A673 (cell line): ENCODE measurements around the gene CERS6. TPM values are rescaled to one million over a fixed set of nuclear protein-coding genes. Genes with fewer than 3 reads are reported as not detected.

Experiments used
- BruUV-seq: library from RNA; stranded (reverse); fragments of 400-500 nt; replicated peaks from 2 replicates; lab custom pipeline; 2021; lab: Mats Ljungman, UMichigan
- CTCF ChIA-PET: fragments of 300-600 bp; sonication (Branson Sonifier 250); formaldehyde crosslinking; loops from one replicate; lab custom pipeline; 2022; ENCODE audit warnings: antibody characterized with exemption; lab: Charles Lee
- POLR2A ChIA-PET: fragments of 300-600 bp; sonication (Branson Sonifier 250); formaldehyde crosslinking; loops from one replicate; lab custom pipeline; 2022; ENCODE audit warnings: antibody characterized with exemption; ENCODE audit not compliant: low non-redundant PET; lab: Charles Lee
- DNase-seq: peaks from one replicate; pipeline ENCODE4 v3.0.0-alpha.2; 2015; ENCODE audit warnings: low spot score
- H3K27ac ChIP-seq: fragments of 200-600 bp; sonication (generic); 2 replicates; pipeline ENCODE4 v1.5.1; 2016; ENCODE audit warnings: mixed run types, low read depth, mild to moderate bottlenecking, mixed read lengths, antibody characterized with exemption, low read length; ENCODE audit not compliant: poor library complexity, severe bottlenecking
- H3K27me3 ChIP-seq: fragments of 200-600 bp; sonication (generic); replicated peaks from 2 replicates; pipeline ENCODE4 v1.6.1; 2017; ENCODE audit warnings: mixed run types, low read depth, mild to moderate bottlenecking, mixed read lengths, antibody characterized with exemption, low read length; ENCODE audit not compliant: insufficient read depth, poor library complexity
- H3K36me3 ChIP-seq: fragments of 200-600 bp; sonication (generic); 2 replicates; pipeline ENCODE4 v1.6.1; 2016; ENCODE audit warnings: mixed run types, mild to moderate bottlenecking, mixed read lengths, antibody characterized with exemption, low read length; ENCODE audit not compliant: insufficient read depth, poor library complexity, severe bottlenecking
- H3K4me1 ChIP-seq: fragments of 200-600 bp; sonication (generic); 2 replicates; pipeline ENCODE4 v1.6.1; 2017; ENCODE audit warnings: mixed run types, mild to moderate bottlenecking, mixed read lengths, antibody characterized with exemption, low read length; ENCODE audit not compliant: insufficient read depth, poor library complexity, severe bottlenecking
- H3K4me3 ChIP-seq: fragments of 200-600 bp; sonication (generic); 2 replicates; pipeline ENCODE4 v1.5.1; 2016; ENCODE audit warnings: low read depth, mixed run types, mild to moderate bottlenecking, mixed read lengths, low read length; ENCODE audit not compliant: poor library complexity, severe bottlenecking
- H3K9me3 ChIP-seq: fragments of 200-600 bp; sonication (generic); 2 replicates; pipeline ENCODE4 v1.6.1; 2016; ENCODE audit warnings: mixed run types, low read depth, mild to moderate bottlenecking, mixed read lengths, antibody characterized with exemption, low read length; ENCODE audit not compliant: poor library complexity, severe bottlenecking
- CTCF ChIP-seq: fragments of 300-800, 200-600 bp; sonication (generic); conservative IDR thresholded peaks from 2 replicates; pipeline ENCODE4 v1.5.1; 2017; ENCODE audit warnings: low read depth, mild to moderate bottlenecking, antibody characterized with exemption, low read length, moderate library complexity, mixed read lengths
- EZH2 ChIP-seq: fragments of 200-600 bp; sonication (generic); IDR thresholded peaks from 2 replicates; pipeline ENCODE4 v1.6.1; 2017; ENCODE audit warnings: borderline replicate concordance, low read depth, mild to moderate bottlenecking, mixed read lengths, antibody characterized with exemption, low read length; ENCODE audit not compliant: poor library complexity, severe bottlenecking
- intact Hi-C: fragments of 100-400 bp; cut with micrococcal nuclease; formaldehyde crosslinking; loops from one replicate; pipeline ENCODE4 v1.10.0; 2022; ENCODE audit not compliant: unreplicated experiment
- total RNA-seq: library from RNA; stranded (reverse); gene quantifications from 2 replicates; pipeline ENCODE4 v1.2.3, GENCODE V29; 2021

The CERS6 gene
- total RNA-seq, 1 experiment from 2014 or later = 12.4 TPM

- H3K9me3 ChIP-seq = no peaks in the 10 kb centered on the region
- CTCF ChIA-PET = no interaction called here
- POLR2A ChIA-PET = no interaction called here
- no peaks in the 10 kb centered on the region for H3K4me1 ChIP-seq
- H3K4me3 ChIP-seq = no peak overlapping the region
- H3K27ac ChIP-seq = no peak overlapping the region
- H3K27me3 ChIP-seq = no peaks in the 10 kb centered on the region
- BruUV-seq = no TSS peak
- H3K36me3 ChIP-seq = no peaks in the 10 kb centered on the region
- intact Hi-C loops = no loop called here
- TF ChIP-seq EZH2 = no peak
- no peak for TF ChIP-seq CTCF
- no peak for DNase-seq
Observed at GRCh38 chr2:168738062-168738461, 282.0 kb downstream of the CERS6 start.

GRCh38 chr2:168740360-168740759, 284.3 kb downstream of the CERS6 start:
- no peaks in the 10 kb centered on the region for H3K27me3 ChIP-seq
- no peak overlapping the region for H3K27ac ChIP-seq
- no peak for TF ChIP-seq EZH2
- ChIA-PET CTCF (no interaction called here), POLR2A (interaction anchor here (0.7 kb wide), 1 partner anchor 186 kb away, joined by 4 read pairs; no protein-coding TSS in a partner anchor)
- H3K9me3 ChIP-seq = no peaks in the 10 kb centered on the region
- no peaks in the 10 kb centered on the region for H3K36me3 ChIP-seq
- DNase-seq = no peak
- H3K4me1 ChIP-seq = no peaks in the 10 kb centered on the region
- no peak overlapping the region for H3K4me3 ChIP-seq
- no TSS peak for BruUV-seq
- intact Hi-C loops = no loop called here

- no TSS peak for BruUV-seq
- DNase-seq = no peak
- Histone ChIP-seq H3K4me1 (no peaks in the 10 kb centered on the region), H3K36me3 (no peaks in the 10 kb centered on the region), H3K9me3 (no peaks in the 10 kb centered on the region), H3K27ac (no peak overlapping the region), H3K27me3 (no peaks in the 10 kb centered on the region), H3K4me3 (no peak overlapping the region)
- TF ChIP-seq EZH2 = no peak
- TF ChIP-seq CTCF = no peak
- CTCF ChIA-PET = no interaction called here
- intact Hi-C loops = no loop called here
- POLR2A ChIA-PET = no interaction called here
Observed at GRCh38 chr2:168740788-168741187, 284.7 kb downstream of the CERS6 start.

- Histone ChIP-seq H3K27me3 (no peaks in the 10 kb centered on the region), H3K4me3 (no peak overlapping the region), H3K9me3 (no peaks in the 10 kb centered on the region), H3K36me3 (no peaks in the 10 kb centered on the region), H3K27ac (no peak overlapping the region), H3K4me1 (no peaks in the 10 kb centered on the region)
- POLR2A ChIA-PET = no interaction called here
- DNase-seq = no peak
- no TSS peak for BruUV-seq
- CTCF ChIA-PET = no interaction called here
- intact Hi-C loops = no loop called here
- TF ChIP-seq EZH2 = no peak
- TF ChIP-seq CTCF = no peak
Observed at GRCh38 chr2:168742258-168742932, 286.3 kb downstream of the CERS6 start.
